ENCODE measurements around the gene CHDH. TPM values are rescaled to one million over a fixed set of nuclear protein-coding genes. Genes with fewer than 3 reads are reported as not detected.

The CHDH gene
- total and polyA plus RNA-seq, 2 experiments from 2014 or later, result 2.3 to 6.6 TPM

GRCh38 chr3:53829605-53830004 lies 16.6 kb downstream of the CHDH start:
- TF ChIP-seq ZNF462 (CRISPR knock-in tag; IDR thresholded peaks at IDR 0.05), result no peak
- TF ChIP-seq ZNF114 (CRISPR knock-in tag; IDR thresholded peaks at IDR 0.05), result no peak
- no peak for TF ChIP-seq CTCF (conservative IDR thresholded peaks at IDR 0.05; ENCODE audit: low read depth in 2 of 2)
- TF ChIP-seq REST (IDR thresholded peaks at IDR 0.05; ENCODE audit: unreplicated experiment), result no peak
- TF ChIP-seq NANOG (IDR thresholded peaks at IDR 0.05; ENCODE audit: borderline replicate concordance), result no peak
- no peak for TF ChIP-seq EZH2phosphoT487 (IDR thresholded peaks at IDR 0.05; ENCODE audit: unreplicated experiment)
- no peak for TF ChIP-seq POLR2AphosphoS5 (IDR thresholded peaks at IDR 0.05; ENCODE audit: low read depth)
- no peak for TF ChIP-seq ETS1 (IDR thresholded peaks at IDR 0.05)
- TF ChIP-seq CREB1 (CRISPR knock-in tag; IDR thresholded peaks at IDR 0.05; ENCODE audit: low read depth), result no peak
- TF ChIP-seq EZH2 (IDR thresholded peaks at IDR 0.05; ENCODE audit: low read depth, unreplicated experiment), result no peak
- TF ChIP-seq STAT1 (IDR thresholded peaks at IDR 0.05; ENCODE audit: unreplicated experiment), result no peak
- no peak for TF ChIP-seq JUNB (IDR thresholded peaks at IDR 0.05; ENCODE audit: unreplicated experiment)
- TF ChIP-seq ZNF331 (CRISPR knock-in tag; IDR thresholded peaks at IDR 0.05; ENCODE audit: low read depth), result no peak
- no peak overlapping the region for H3K27ac ChIP-seq (ENCODE audit: low read depth)
- H3K4me3 ChIP-seq, result no peak overlapping the region
- peaks cover 4% of the 10 kb centered on the region; the same call in 1 of the 3 replicates for H3K4me1 Mint-ChIP-seq
- H3K79me2 ChIP-seq (replicated peaks; ENCODE audit: insufficient read depth), result no peaks in the 10 kb centered on the region
- H2AFZ ChIP-seq, result no peak overlapping the region
- no peaks in the 10 kb centered on the region for H3K9me2 ChIP-seq (ENCODE audit: insufficient read depth)
- no peaks in the 10 kb centered on the region for H3K9me3 Mint-ChIP-seq
- ATAC-seq (no peak), DNase-seq (ENCODE audit: low spot score) (no peak)
- H3K4me3 Mint-ChIP-seq, result no peak overlapping the region
- no peaks in the 10 kb centered on the region for H3K36me3 ChIP-seq (ENCODE audit: insufficient read depth)
- H3F3A ChIP-seq (replicated peaks; ENCODE audit: low read depth), result no peaks in the 10 kb centered on the region
- no peaks in the 10 kb centered on the region for H3K27me3 ChIP-seq (ENCODE audit: insufficient read depth)
- H3K27ac Mint-ChIP-seq, result no peak overlapping the region
- peaks cover 2% of the 10 kb centered on the region for H3K27me3 Mint-ChIP-seq (ENCODE audit: insufficient read depth, low read depth, poor library complexity)
- no peaks in the 10 kb centered on the region; the same call in 1 of the 2 replicates for H4K20me1 ChIP-seq (replicated peaks; ENCODE audit: insufficient read depth)
- H3K4me2 ChIP-seq, result no peak overlapping the region
- H3K4me1 ChIP-seq (ENCODE audit: insufficient read depth), result no peaks in the 10 kb centered on the region
- H3K36me3 Mint-ChIP-seq (ENCODE audit: low read depth), result no peaks in the 10 kb centered on the region
